Measurements from ENCODE around the gene BRD3. TPM values are rescaled to one million over a fixed set of nuclear protein-coding genes. Genes with fewer than 3 reads are reported as not detected.

The BRD3 gene
- polyA plus RNA-seq, 1 donor (not counting 4 experiments of a cell fraction or from before 2014, with no cell fraction given): 3.3 TPM

DNA sequence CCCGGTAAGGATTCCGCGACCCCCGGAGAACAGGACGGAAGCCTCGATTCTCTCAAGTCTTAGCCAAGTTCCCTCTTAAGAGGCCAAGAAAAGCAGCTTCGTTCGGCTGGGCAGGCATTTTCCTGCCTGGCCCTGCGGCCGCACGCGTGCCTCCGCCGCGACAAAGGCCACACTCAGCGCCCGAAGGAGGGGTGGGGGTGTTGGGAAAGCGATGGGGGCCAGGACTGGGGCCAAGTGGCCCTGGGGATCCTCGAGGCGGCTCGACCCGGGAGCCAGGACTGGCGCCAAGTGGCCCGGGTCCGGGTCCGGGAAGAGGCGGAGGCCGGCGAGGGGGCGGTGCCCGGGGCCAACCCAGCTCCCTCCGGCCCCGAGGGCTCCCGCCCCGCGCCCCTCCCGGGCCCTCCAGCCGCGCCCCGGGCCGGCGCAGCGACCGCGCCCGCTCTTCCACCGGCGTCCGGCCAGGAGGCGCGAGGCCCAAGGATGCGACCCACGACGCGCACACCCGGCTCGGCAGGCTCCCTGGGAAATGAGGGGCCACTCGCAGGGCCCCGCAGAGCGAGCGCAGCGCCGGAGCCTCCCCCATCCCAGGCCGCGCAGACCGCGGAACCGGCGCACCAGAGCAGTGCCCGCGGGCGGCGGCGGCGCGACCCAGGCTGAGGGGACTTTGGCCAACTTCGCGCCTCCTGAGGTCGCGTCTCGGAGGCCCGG is 76.5 kb downstream of the BRD3 start:
- H3K4me2 ChIP-seq (ENCODE audit: control insufficient read depth, extremely low read depth, insufficient read depth, low read depth, low read length): peak overlapping the region; percentile 83
- H3K4me1 ChIP-seq (ENCODE audit: control insufficient read depth, extremely low read depth, insufficient read depth, low read length): peaks cover 25% of the 10 kb centered on the region
- no peak overlapping the region for H2AFZ ChIP-seq (ENCODE audit: control insufficient read depth, low read length)
- peaks cover under 1% of the 10 kb centered on the region for H3K27me3 ChIP-seq (ENCODE audit: control insufficient read depth, extremely low read depth, insufficient read depth, low read length)
- H3K9me1 ChIP-seq (ENCODE audit: control insufficient read depth, extremely low read depth, insufficient read depth, low read length): peaks cover 5% of the 10 kb centered on the region
- peaks cover 3% of the 10 kb centered on the region in 2 experiments for H3K36me3 ChIP-seq (ENCODE audit: control insufficient read depth in 2 of 2, extremely low read depth in 1 of 2, insufficient read depth in 2 of 2, low read length in 2 of 2)
- peaks cover 25% of the 10 kb centered on the region for H4K20me1 ChIP-seq (ENCODE audit: control insufficient read depth, extremely low read depth, insufficient read depth, low read length)
- DNase-seq (ENCODE audit: low read depth, low spot score) (no peak), FAIRE-seq (no peak)
- dilution Hi-C loops (cut with MboI; ENCODE audit: extremely low pct_ligation_motif_present, low sequenced_read_pairs): no loop called here
- peak overlapping the region; percentile 56 to 78 (median 75) for H3K4me3 ChIP-seq (ENCODE audit: control insufficient read depth in 2 of 3, extremely low read depth in 1 of 3, insufficient read depth in 2 of 3, low read depth in 1 of 3, low read length in 3 of 3)
- H3K9ac ChIP-seq (ENCODE audit: control insufficient read depth, extremely low read depth, insufficient read depth, low read length): peak overlapping the region; percentile 80
- TF ChIP-seq, protein P1, sequence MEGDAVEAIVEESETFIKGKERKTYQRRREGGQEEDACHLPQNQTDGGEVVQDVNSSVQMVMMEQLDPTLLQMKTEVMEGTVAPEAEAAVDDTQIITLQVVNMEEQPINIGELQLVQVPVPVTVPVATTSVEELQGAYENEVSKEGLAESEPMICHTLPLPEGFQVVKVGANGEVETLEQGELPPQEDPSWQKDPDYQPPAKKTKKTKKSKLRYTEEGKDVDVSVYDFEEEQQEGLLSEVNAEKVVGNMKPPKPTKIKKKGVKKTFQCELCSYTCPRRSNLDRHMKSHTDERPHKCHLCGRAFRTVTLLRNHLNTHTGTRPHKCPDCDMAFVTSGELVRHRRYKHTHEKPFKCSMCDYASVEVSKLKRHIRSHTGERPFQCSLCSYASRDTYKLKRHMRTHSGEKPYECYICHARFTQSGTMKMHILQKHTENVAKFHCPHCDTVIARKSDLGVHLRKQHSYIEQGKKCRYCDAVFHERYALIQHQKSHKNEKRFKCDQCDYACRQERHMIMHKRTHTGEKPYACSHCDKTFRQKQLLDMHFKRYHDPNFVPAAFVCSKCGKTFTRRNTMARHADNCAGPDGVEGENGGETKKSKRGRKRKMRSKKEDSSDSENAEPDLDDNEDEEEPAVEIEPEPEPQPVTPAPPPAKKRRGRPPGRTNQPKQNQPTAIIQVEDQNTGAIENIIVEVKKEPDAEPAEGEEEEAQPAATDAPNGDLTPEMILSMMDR (optimal IDR thresholded peaks at IDR 0.05 in 1 of 3, IDR thresholded peaks at IDR 0.05 in 1 of 3, conservative IDR thresholded peaks at IDR 0.05 in 1 of 3; ENCODE audit: extremely low read depth in 1 of 3, insufficient read depth in 2 of 3, low read length in 3 of 3): no peak
- TF ChIP-seq EZH2 (IDR thresholded peaks at IDR 0.05; ENCODE audit: low read length): no peak
- H3K27ac ChIP-seq (ENCODE audit: control insufficient read depth, insufficient read depth, low read length): peak overlapping the region; percentile 60
- H3K9me3 ChIP-seq (ENCODE audit: control insufficient read depth, low read depth, low read length): no peaks in the 10 kb centered on the region
- peaks cover 57% of the 10 kb centered on the region for H3K79me2 ChIP-seq (ENCODE audit: control insufficient read depth, insufficient read depth, low read length)

DNA sequence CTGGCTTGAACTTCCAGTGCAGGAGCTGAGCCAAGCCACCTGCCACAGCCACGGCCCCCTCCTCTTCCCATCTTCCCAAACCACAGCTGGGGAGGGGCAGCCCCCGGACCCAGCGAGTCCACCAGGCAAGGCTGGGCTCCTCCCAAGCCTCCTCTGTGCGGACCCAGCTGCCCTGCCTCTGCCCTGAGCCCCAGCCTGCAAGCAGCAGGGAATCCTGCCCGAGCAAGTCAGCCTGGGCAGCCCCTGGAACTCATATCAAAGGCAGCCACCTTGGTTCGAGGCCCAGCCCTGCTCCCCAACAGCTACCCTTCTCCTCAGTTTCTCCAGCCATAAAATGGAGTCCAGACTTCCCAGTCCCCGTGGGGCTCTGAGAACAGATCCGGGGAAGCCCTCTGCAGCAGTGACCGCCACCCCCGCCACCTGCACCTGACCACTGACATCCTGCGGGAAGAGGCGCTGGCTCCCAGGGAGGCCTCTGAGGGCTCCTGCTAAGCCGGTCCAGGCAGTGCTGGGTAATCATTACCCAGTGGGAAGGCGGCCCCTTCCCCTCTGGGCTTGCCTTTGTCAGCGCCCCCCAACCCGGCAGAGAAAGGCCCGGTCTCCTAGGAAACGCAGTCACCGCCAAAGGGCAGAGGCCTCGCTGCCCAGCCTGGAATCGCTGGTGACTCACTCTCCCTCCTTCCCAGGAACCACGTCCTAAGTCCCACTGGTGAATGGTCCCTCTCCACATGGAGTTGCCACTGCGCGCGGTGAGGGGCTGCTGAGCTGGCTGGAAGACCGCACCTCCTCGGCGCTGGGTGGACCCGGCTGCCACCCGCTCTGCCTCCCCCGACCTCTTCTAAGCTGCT is 77.2 kb downstream of the BRD3 start:
- Histone ChIP-seq H3K4me1 (ENCODE audit: control insufficient read depth, extremely low read depth, insufficient read depth, low read length) (peaks cover 25% of the 10 kb centered on the region), H3K4me3 (ENCODE audit: control insufficient read depth in 2 of 3, extremely low read depth in 1 of 3, insufficient read depth in 2 of 3, low read depth in 1 of 3, low read length in 3 of 3) (peak overlapping the region; percentile 56 to 78 (median 75)), H3K9me3 (ENCODE audit: control insufficient read depth, low read depth, low read length) (no peaks in the 10 kb centered on the region), H3K36me3 (ENCODE audit: control insufficient read depth in 2 of 2, extremely low read depth in 1 of 2, insufficient read depth in 2 of 2, low read length in 2 of 2) (peaks cover 3 to 6% of the 10 kb centered on the region in 2 experiments), H3K79me2 (ENCODE audit: control insufficient read depth, insufficient read depth, low read length) (peaks cover 65% of the 10 kb centered on the region), H2AFZ (ENCODE audit: control insufficient read depth, low read length) (no peak overlapping the region), H4K20me1 (ENCODE audit: control insufficient read depth, extremely low read depth, insufficient read depth, low read length) (peaks cover 29% of the 10 kb centered on the region), H3K27me3 (ENCODE audit: control insufficient read depth, extremely low read depth, insufficient read depth, low read length) (no peaks in the 10 kb centered on the region), H3K27ac (ENCODE audit: control insufficient read depth, insufficient read depth, low read length) (peak overlapping the region; percentile 60), H3K9ac (ENCODE audit: control insufficient read depth, extremely low read depth, insufficient read depth, low read length) (peak overlapping the region; percentile 80), H3K4me2 (ENCODE audit: control insufficient read depth, extremely low read depth, insufficient read depth, low read depth, low read length) (peak overlapping the region; percentile 83), H3K9me1 (ENCODE audit: control insufficient read depth, extremely low read depth, insufficient read depth, low read length) (peaks cover 5% of the 10 kb centered on the region)
- FAIRE-seq (peak; percentile 23), DNase-seq (ENCODE audit: low read depth, low spot score) (no peak)
- dilution Hi-C loops (cut with MboI; ENCODE audit: extremely low pct_ligation_motif_present, low sequenced_read_pairs): no loop called here
- TF ChIP-seq EZH2 (IDR thresholded peaks at IDR 0.05; ENCODE audit: low read length): no peak
